K562 (cell line): ENCODE results near the gene BNIP3. TPM values are rescaled to one million over a fixed set of nuclear protein-coding genes. Genes with fewer than 3 reads are reported as not detected.
A peak's percentile ranks its signal among the peaks of the same experiment; 100 is the strongest.

ENCODE experiments used
- ATAC-seq: fragments of 200-7000 bp; cut with Tn5 transposase; 3 replicates; pipeline ENCODE4 v1.9.1; 2020; ENCODE audit warnings: moderate library complexity
- BruUV-seq: library from RNA; stranded (reverse); fragments of 400-500 nt; replicated peaks from 2 replicates; lab custom pipeline; 2021; lab: Mats Ljungman, UMichigan
- CTCF ChIA-PET: fragments of 300-600 bp; formaldehyde crosslinking; extraction: SDS; loops from one replicate; lab custom pipeline; 2021; ENCODE audit warnings: low intra/inter-chr PET ratio; lab: Yijun Ruan, JAX
- POLR2A ChIA-PET: fragments of 300-600, 350-650 bp; sonication (Branson Sonifier 250); formaldehyde crosslinking; extraction: SDS; loops from one replicate; lab custom pipeline; 2021; ENCODE audit warnings: antibody characterized with exemption, inconsistent platforms; lab: Yijun Ruan, JAX
- DNase-seq, 4 experiments: peaks; one replicate each; pipeline versions ENCODE4 v3.0.0 to v3.0.0-alpha.2; 2011 to 2018; ENCODE audit warnings: low spot score in 3 of 4, mixed read lengths in 3 of 4; ENCODE audit errors: extremely low read depth in 1 of 4
- FAIRE-seq: peaks from 2 replicates; lab custom pipeline; 2011; peaks lifted over from hg19 to GRCh38; lab: Jason Lieb, UNC
- H2AFZ ChIP-seq: 2 replicates; pipeline ENCODE4 v1.6.0; 2011; ENCODE audit warnings: low read depth, low read length, control low read depth, inconsistent platforms
- H3K27ac ChIP-seq: fragments of 200-600 bp; 3 replicates; pipeline ENCODE4 v1.8.0; 2011; ENCODE audit warnings: low read depth, mild to moderate bottlenecking, control low read depth, inconsistent platforms, low read length, moderate library complexity, mixed read lengths; ENCODE audit errors: extremely low read depth
- H3K27me3 ChIP-seq, 2 experiments: fragments of 300-600 bp in 1 of 2; 2 replicates in 1 of 2; 3 replicates in 1 of 2; pipeline versions ENCODE4 v1.6.0 to v1.8.0; 2011; ENCODE audit warnings: inconsistent platforms in 2 of 2, low read length in 2 of 2, mild to moderate bottlenecking in 1 of 2, mixed read lengths in 1 of 2, moderate library complexity in 1 of 2; ENCODE audit not compliant: control insufficient read depth in 2 of 2, insufficient read depth in 2 of 2
- H3K36me3 ChIP-seq: fragments of 300-600 bp; 3 replicates; pipeline ENCODE4 v1.8.0; 2011; ENCODE audit warnings: mild to moderate bottlenecking, low read length, inconsistent platforms; ENCODE audit not compliant: control insufficient read depth, insufficient read depth
- H3K4me1 ChIP-seq, 2 experiments: fragments of 200-600 bp in 1 of 2; replicated peaks in 1 of 2; 2 replicates in 1 of 2; 3 replicates in 1 of 2; pipeline versions ENCODE4 v1.5.1 to v1.8.0; 2011; ENCODE audit warnings: inconsistent platforms in 2 of 2, low read length in 2 of 2, mild to moderate bottlenecking in 1 of 2, mixed read lengths in 1 of 2, moderate library complexity in 1 of 2; ENCODE audit not compliant: control insufficient read depth in 2 of 2, insufficient read depth in 2 of 2
- H3K4me2 ChIP-seq: 2 replicates; pipeline ENCODE4 v1.6.1; 2011; ENCODE audit warnings: low read length, control low read depth, inconsistent platforms, mixed read lengths; ENCODE audit not compliant: insufficient read depth
- H3K4me3 ChIP-seq: fragments of 200-600 bp; sonication (generic), shearing (Covaris generic); 2 replicates; pipeline ENCODE4 v1.5.1; 2016; ENCODE audit warnings: control low read depth, inconsistent platforms
- H3K79me2 ChIP-seq: fragments of 200-600 bp; 3 replicates; pipeline ENCODE4 v1.8.0; 2011; ENCODE audit warnings: low read length, inconsistent platforms; ENCODE audit not compliant: control insufficient read depth, insufficient read depth
- H3K9ac ChIP-seq, 2 experiments: 2 replicates each; pipeline versions ENCODE4 v1.6.0 to v1.6.1; 2011; ENCODE audit warnings: low read depth in 2 of 2, low read length in 2 of 2, control low read depth in 1 of 2, inconsistent platforms in 1 of 2, mild to moderate bottlenecking in 1 of 2, mixed read lengths in 1 of 2; ENCODE audit not compliant: insufficient read depth in 1 of 2
- H3K9me1 ChIP-seq: one replicate; pipeline ENCODE4 v1.6.0; 2011; ENCODE audit warnings: inconsistent platforms, mild to moderate bottlenecking, low read length, moderate library complexity; ENCODE audit not compliant: control insufficient read depth, insufficient read depth
- H3K9me3 ChIP-seq: replicated peaks from 2 replicates; pipeline ENCODE4 v1.5.1; 2011; ENCODE audit warnings: low read depth, low read length, inconsistent platforms; ENCODE audit not compliant: control insufficient read depth, insufficient read depth
- H4K20me1 ChIP-seq: replicated peaks from 2 replicates; pipeline ENCODE4 v1.6.1; 2011; ENCODE audit warnings: low read length, inconsistent platforms, mixed read lengths; ENCODE audit not compliant: control insufficient read depth, insufficient read depth
- HMG20B ChIP-seq: fragments of 250-450 bp; sonication (Bioruptor Pico); IDR thresholded peaks from 2 replicates; pipeline ENCODE4 v1.5.0; 2021; ENCODE audit warnings: mild to moderate bottlenecking
- NELFE ChIP-seq: IDR thresholded peaks from 2 replicates; pipeline ENCODE4 v1.6.1; 2011; ENCODE audit warnings: mild to moderate bottlenecking; ENCODE audit not compliant: insufficient read depth, insufficient read length
- PHF21A ChIP-seq: fragments of 450-650 bp; IDR thresholded peaks from 2 replicates; pipeline ENCODE4 v1.6.1; 2017; ENCODE audit warnings: low read depth, borderline replicate concordance
- ZNF197 ChIP-seq: fragments of 200-800 bp; sonication (Bioruptor generic); IDR thresholded peaks from 2 replicates; pipeline ENCODE4 v1.6.1; 2016; ENCODE audit warnings: low read depth, missing genetic modification characterization, missing compliant biosample characterization
- WGBS: fragments of 100-300 bp; shearing (Covaris generic); methylation state at CpG from one replicate; pipeline ENCODE4 v1.1.6; 2016; ENCODE audit warnings: low coverage, mixed read lengths; ENCODE audit not compliant: insufficient coverage; ENCODE audit errors: missing lambda C conversion rate; 5-methylcytosine and 5-hydroxymethylcytosine counted together
- in situ Hi-C: fragments of 300-500 bp; cut with MboI; formaldehyde crosslinking; loops from 4 replicates; pipeline ENCODE4 v1.15.0; 2018; ENCODE audit warnings: inconsistent platforms, mixed read lengths
- intact Hi-C: fragments of 100-400 bp; cut with micrococcal nuclease; formaldehyde crosslinking; loops from 2 replicates; pipeline ENCODE4 v1.14.2; 2022
- polyA plus RNA-seq, 8 experiments: library from polyadenylated mRNA; depleted of rRNA in 4 of 8; stranded (reverse) in 5 of 8; unstranded in 3 of 8; fragments of >200 nt; fragmentation: Nextera tagmentation in 2 of 8; fragmentation: Illumina TruSeq in 1 of 8; extraction: Ambion mirVana in 2 of 8; extraction: Trizol in 1 of 8; gene quantifications; 2 replicates each; pipeline versions ENCODE4 v1.2.1 to v1.2.3, GENCODE V29; 2011 to 2014; ENCODE audit warnings: inconsistent platforms in 1 of 8, missing spikeins in 1 of 8
- total RNA-seq, 7 experiments: library from RNA; depleted of rRNA in 6 of 7; stranded (reverse); fragments of >200 nt in 6 of 7; fragmentation: Illumina TruSeq in 2 of 7; extraction: Trizol in 2 of 7; gene quantifications; 2 replicates each; pipeline versions ENCODE4 v1.2.1 to v1.2.3, GENCODE V29; 2011 to 2021; ENCODE audit warnings: low replicate concordance in 1 of 7
- TF ChIP-seq, protein P1 (sequence below): fragments of 250-450 bp; sonication (Bioruptor Pico); IDR thresholded peaks from 2 replicates; pipeline ENCODE4 v1.4.0; 2020; ENCODE audit warnings: borderline replicate concordance
- TF ChIP-seq, protein P2 (sequence below): fragments of 450-650 bp; IDR thresholded peaks from 2 replicates; pipeline ENCODE4 v1.6.1; 2017; ENCODE audit warnings: antibody characterized with exemption, mild to moderate bottlenecking

BNIP3 gene
- total and polyA plus RNA-seq, 9 of the 15 experiments (the other 6 are each of a cell fraction or from before 2014, with no cell fraction given): 9.2 to 119 (median 42.2) TPM

DNA sequence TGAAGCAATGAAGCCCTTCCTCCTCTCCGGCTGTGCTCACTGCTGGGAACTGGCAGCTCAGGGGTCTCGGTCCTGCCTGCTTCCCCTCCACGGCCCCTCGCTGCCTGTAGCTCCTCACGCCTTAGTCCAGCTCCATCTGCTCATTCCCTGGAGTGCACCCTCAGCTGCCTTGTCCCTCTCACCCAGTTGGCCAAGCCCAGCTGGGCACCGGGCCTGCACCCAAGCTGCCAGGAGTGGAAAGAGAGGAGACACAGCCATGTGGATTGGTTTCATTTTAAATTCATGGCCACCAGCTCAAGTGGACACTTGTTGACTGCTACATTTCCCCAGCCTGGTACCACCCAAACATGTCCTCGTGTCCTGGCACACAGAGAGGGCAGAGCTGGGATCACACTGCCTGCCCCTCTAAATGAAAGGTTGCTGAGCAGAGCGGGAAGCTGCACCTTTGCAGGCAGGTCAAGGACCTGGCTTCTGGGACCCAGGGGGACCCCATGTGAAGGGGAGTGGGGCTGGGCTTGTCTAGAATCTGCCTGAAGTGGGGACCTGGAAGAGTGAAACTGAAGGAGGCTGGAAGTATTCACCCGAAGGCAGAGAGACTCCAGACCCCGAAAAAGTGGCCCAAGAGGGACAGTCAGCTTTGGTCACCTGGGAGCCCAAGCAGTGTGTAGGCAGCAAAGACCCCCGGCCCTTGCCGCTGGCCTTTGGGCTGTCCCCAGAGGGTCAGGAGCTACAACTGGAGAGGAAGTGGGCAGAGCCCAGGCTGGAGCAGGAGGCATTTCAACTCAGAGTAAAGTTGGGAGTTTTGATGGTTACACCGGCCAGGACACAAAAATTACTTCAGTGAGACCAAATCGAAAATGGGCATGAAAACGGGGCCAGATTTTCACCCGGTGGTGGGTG, 15.0 kb upstream of the BNIP3 start:
- ChIA-PET CTCF (no interaction called here), POLR2A (interaction anchor here (0.9 to 1.0 kb wide), 2 partner anchors 10 to 13 kb away, joined by 3 to 5 read pairs; no protein-coding TSS in a partner anchor)
- ATAC-seq (no peak), DNase-seq (no peak), FAIRE-seq (no peak)
- no peak overlapping the region for H3K4me3 ChIP-seq
- H3K4me2 ChIP-seq: no peak overlapping the region
- H3K79me2 ChIP-seq: no peaks in the 10 kb centered on the region
- WGBS: 51% methylated on average over 12 of the region's 16 CpGs
- H3K9me3 ChIP-seq: no peaks in the 10 kb centered on the region
- intact Hi-C loops (no loop called here), in situ Hi-C loops (no loop called here)
- TF ChIP-seq, protein P1, sequence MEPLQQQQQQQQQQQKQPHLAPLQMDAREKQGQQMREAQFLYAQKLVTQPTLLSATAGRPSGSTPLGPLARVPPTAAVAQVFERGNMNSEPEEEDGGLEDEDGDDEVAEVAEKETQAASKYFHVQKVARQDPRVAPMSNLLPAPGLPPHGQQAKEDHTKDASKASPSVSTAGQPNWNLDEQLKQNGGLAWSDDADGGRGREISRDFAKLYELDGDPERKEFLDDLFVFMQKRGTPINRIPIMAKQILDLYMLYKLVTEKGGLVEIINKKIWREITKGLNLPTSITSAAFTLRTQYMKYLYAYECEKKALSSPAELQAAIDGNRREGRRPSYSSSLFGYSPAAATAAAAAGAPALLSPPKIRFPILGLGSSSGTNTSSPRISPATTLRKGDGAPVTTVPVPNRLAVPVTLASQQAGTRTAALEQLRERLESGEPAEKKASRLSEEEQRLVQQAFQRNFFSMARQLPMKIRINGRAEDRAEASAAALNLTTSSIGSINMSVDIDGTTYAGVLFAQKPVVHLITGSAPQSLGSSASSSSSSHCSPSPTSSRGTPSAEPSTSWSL (CRISPR knock-in tag): no peak
- TF ChIP-seq PHF21A (no peak), ZNF197 (CRISPR knock-in tag) (no peak), NELFE (no peak), HMG20B (CRISPR knock-in tag) (no peak)
- TF ChIP-seq, protein P2, sequence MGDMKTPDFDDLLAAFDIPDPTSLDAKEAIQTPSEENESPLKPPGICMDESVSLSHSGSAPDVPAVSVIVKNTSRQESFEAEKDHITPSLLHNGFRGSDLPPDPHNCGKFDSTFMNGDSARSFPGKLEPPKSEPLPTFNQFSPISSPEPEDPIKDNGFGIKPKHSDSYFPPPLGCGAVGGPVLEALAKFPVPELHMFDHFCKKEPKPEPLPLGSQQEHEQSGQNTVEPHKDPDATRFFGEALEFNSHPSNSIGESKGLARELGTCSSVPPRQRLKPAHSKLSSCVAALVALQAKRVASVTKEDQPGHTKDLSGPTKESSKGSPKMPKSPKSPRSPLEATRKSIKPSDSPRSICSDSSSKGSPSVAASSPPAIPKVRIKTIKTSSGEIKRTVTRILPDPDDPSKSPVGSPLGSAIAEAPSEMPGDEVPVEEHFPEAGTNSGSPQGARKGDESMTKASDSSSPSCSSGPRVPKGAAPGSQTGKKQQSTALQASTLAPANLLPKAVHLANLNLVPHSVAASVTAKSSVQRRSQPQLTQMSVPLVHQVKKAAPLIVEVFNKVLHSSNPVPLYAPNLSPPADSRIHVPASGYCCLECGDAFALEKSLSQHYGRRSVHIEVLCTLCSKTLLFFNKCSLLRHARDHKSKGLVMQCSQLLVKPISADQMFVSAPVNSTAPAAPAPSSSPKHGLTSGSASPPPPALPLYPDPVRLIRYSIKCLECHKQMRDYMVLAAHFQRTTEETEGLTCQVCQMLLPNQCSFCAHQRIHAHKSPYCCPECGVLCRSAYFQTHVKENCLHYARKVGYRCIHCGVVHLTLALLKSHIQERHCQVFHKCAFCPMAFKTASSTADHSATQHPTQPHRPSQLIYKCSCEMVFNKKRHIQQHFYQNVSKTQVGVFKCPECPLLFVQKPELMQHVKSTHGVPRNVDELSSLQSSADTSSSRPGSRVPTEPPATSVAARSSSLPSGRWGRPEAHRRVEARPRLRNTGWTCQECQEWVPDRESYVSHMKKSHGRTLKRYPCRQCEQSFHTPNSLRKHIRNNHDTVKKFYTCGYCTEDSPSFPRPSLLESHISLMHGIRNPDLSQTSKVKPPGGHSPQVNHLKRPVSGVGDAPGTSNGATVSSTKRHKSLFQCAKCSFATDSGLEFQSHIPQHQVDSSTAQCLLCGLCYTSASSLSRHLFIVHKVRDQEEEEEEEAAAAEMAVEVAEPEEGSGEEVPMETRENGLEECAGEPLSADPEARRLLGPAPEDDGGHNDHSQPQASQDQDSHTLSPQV: no peak
- H2AFZ ChIP-seq: no peak overlapping the region
- no peaks in the 10 kb centered on the region for H3K27me3 ChIP-seq
- H3K4me1 ChIP-seq: peaks cover 20 to 24% of the 10 kb centered on the region in 2 experiments; a peak in 4 of 5 replicates
- peak overlapping the region in 1 of 2 experiments; percentile 72; a peak in 1 of 4 replicates for H3K9ac ChIP-seq
- BruUV-seq: no TSS peak
- H3K9me1 ChIP-seq: peaks cover 3% of the 10 kb centered on the region
- H4K20me1 ChIP-seq: no peaks in the 10 kb centered on the region
- no peak overlapping the region for H3K27ac ChIP-seq
- no peaks in the 10 kb centered on the region for H3K36me3 ChIP-seq
